ENCODE measurements around the gene NADK2.

GRCh38 chr5:36252722-36253365 is 11.1 kb upstream of the NADK2 start:
- TF ChIP-seq ZNF699 (CRISPR knock-in tag; IDR thresholded peaks at IDR 0.05; ENCODE audit: insufficient replicate concordance), result no peak
- TF ChIP-seq EGR1 (conservative IDR thresholded peaks at IDR 0.05), result no peak
- TF ChIP-seq GATA2 (CRISPR knock-in tag; IDR thresholded peaks at IDR 0.05), result no peak
- TF ChIP-seq ILF3 (IDR thresholded peaks at IDR 0.05; ENCODE audit: borderline replicate concordance), result no peak
- no peak for TF ChIP-seq ATF4 (CRISPR knock-in tag; IDR thresholded peaks at IDR 0.05)
- TF ChIP-seq HDAC2 (IDR thresholded peaks at IDR 0.05), result no peak
- no peak for TF ChIP-seq HMGN3 (IDR thresholded peaks at IDR 0.05; ENCODE audit: borderline replicate concordance, extremely low read depth, insufficient read length, low read depth, low read length)
- no peak for TF ChIP-seq HOXB6 (CRISPR knock-in tag; IDR thresholded peaks at IDR 0.05; ENCODE audit: borderline replicate concordance)
- no peak for TF ChIP-seq SAFB2 (IDR thresholded peaks at IDR 0.05; ENCODE audit: borderline replicate concordance, low read depth, low read length, severe bottlenecking)
- TF ChIP-seq ZNF398 (CRISPR knock-in tag; IDR thresholded peaks at IDR 0.05), result no peak
- no peak for TF ChIP-seq NRF1 (conservative IDR thresholded peaks at IDR 0.05 in 1 of 2, IDR thresholded peaks at IDR 0.05 in 1 of 2)
- no peak for TF ChIP-seq EZH2 (IDR thresholded peaks at IDR 0.05; ENCODE audit: borderline replicate concordance, low read depth, low read length)
- no peak for TF ChIP-seq CTCF (IDR thresholded peaks at IDR 0.05 in 2 of 3, conservative IDR thresholded peaks at IDR 0.05 in 1 of 3; ENCODE audit: insufficient read depth in 2 of 3, low read depth in 1 of 3, low read length in 3 of 3)
- no peak for TF ChIP-seq BACH1 (tag; IDR thresholded peaks at IDR 0.05)

Measured in K562 (cell line).